Spleen (tissue), 7 donors: ENCODE results near the gene OR8K3.

ENCODE experiments used
- CTCF ChIP-seq, 11 experiments: fragments of 200-600 bp in 7 of 11; fragments of 450-650 bp in 4 of 11; sonication (generic) in 4 of 11; IDR thresholded peaks in 8 of 11; conservative IDR thresholded peaks in 3 of 11; 1 replicate in 7 of 11; 2 replicates in 4 of 11; pipeline versions ENCODE4 v1.4.0 to v1.8.0; 2016 to 2021; ENCODE audit warnings: antibody characterized with exemption in 11 of 11, inconsistent platforms in 4 of 11, mild to moderate bottlenecking in 1 of 11
- POLR2A ChIP-seq, 3 donors: fragments of 450-650 bp; IDR thresholded peaks; one replicate each; pipeline ENCODE4 v1.5.1; 2017; ENCODE audit warnings: antibody characterized with exemption in 3 of 3, mild to moderate bottlenecking in 1 of 3
- POLR2AphosphoS5 ChIP-seq, 3 donors: sonication (generic); formaldehyde crosslinking; IDR thresholded peaks; one replicate each; pipeline ENCODE4 v1.5.1; 2017; ENCODE audit warnings: antibody characterized with exemption in 3 of 3
- donor health status: DM: no; HTN: no; CAD: no; lungs with moderate emphysema.
- donor health status: DM: no; HTN: no; CAD: no.
- donor health status: DM: no; HTN: no; CAD: no.

- TF ChIP-seq CTCF (IDR thresholded peaks at IDR 0.05 in 8 of 11, conservative IDR thresholded peaks at IDR 0.05 in 3 of 11) (no peak), POLR2A (IDR thresholded peaks at IDR 0.05) (no peak), POLR2AphosphoS5 (IDR thresholded peaks at IDR 0.05) (no peak)
These were observed 17.0 kb downstream of the OR8K3 start for GRCh38 chr11:56331861-56332491.
